ENCODE measurements around the gene DNAJC7.

The DNAJC7 gene

GRCh38 chr17:41942626-41943373 is 74.4 kb downstream of the DNAJC7 start:
- no peak overlapping the region for H3K27ac ChIP-seq
- TF ChIP-seq CTCF (conservative IDR thresholded peaks at IDR 0.05): no peak

- no peak for TF ChIP-seq CTCF (conservative IDR thresholded peaks at IDR 0.05)
- no peak overlapping the region for H3K27ac ChIP-seq
Measured at GRCh38 chr17:41941168-41941567, 76.1 kb downstream of the DNAJC7 start.

GRCh38 chr17:41939693-41940090 is 77.5 kb downstream of the DNAJC7 start:
- no peak for TF ChIP-seq CTCF (conservative IDR thresholded peaks at IDR 0.05)
- no peak overlapping the region for H3K27ac ChIP-seq

GRCh38 chr17:41939044-41939692 is 78.1 kb downstream of the DNAJC7 start:
- no peak overlapping the region for H3K27ac ChIP-seq
- no peak for TF ChIP-seq CTCF (conservative IDR thresholded peaks at IDR 0.05)

- no peak for TF ChIP-seq CTCF (conservative IDR thresholded peaks at IDR 0.05)
- no peak overlapping the region for H3K27ac ChIP-seq
Measured at GRCh38 chr17:41937970-41938954, 79.0 kb downstream of the DNAJC7 start.

- no peak for TF ChIP-seq CTCF (conservative IDR thresholded peaks at IDR 0.05)
- H3K27ac ChIP-seq: no peak overlapping the region
Measured at GRCh38 chr17:41935641-41936040, 81.6 kb downstream of the DNAJC7 start.
